IPS-20b (cell line): Measurements from ENCODE around the gene NMNAT2.

ENCODE experiments used
- H3K27ac ChIP-seq: one replicate; pipeline ENCODE4 v1.5.1; 2013; ENCODE audit warnings: low read length
- H3K27me3 ChIP-seq: 2 replicates; pipeline ENCODE4 v1.6.1; 2013; ENCODE audit warnings: mild to moderate bottlenecking, low read length, inconsistent platforms; ENCODE audit not compliant: insufficient read depth
- H3K36me3 ChIP-seq: 2 replicates; pipeline ENCODE4 v1.6.1; 2013; ENCODE audit warnings: low read depth, mild to moderate bottlenecking, inconsistent platforms, low read length, moderate library complexity; ENCODE audit not compliant: insufficient read depth
- H3K4me1 ChIP-seq: 2 replicates; pipeline ENCODE4 v1.6.1; 2013; ENCODE audit warnings: mild to moderate bottlenecking, control low read depth, inconsistent platforms, low read length, moderate library complexity; ENCODE audit not compliant: insufficient read depth
- H3K4me3 ChIP-seq: 2 replicates; pipeline ENCODE4 v1.5.1; 2013; ENCODE audit warnings: mild to moderate bottlenecking, low read length, inconsistent platforms
- H3K9ac ChIP-seq: 2 replicates; pipeline ENCODE4 v1.6.1; 2013; ENCODE audit warnings: low read depth, mild to moderate bottlenecking, inconsistent platforms, low read length, moderate library complexity
- H3K9me3 ChIP-seq: 2 replicates; pipeline ENCODE4 v1.6.1; 2013; ENCODE audit warnings: mild to moderate bottlenecking, low read depth, low read length, inconsistent platforms; ENCODE audit not compliant: insufficient read depth

NMNAT2 gene

GRCh38 chr1:183270541-183271141 is 147.5 kb downstream of the NMNAT2 start:
- Histone ChIP-seq H3K27ac (no peak overlapping the region), H3K4me1 (no peaks in the 10 kb centered on the region), H3K27me3 (no peaks in the 10 kb centered on the region), H3K9ac (no peak overlapping the region), H3K9me3 (no peaks in the 10 kb centered on the region), H3K36me3 (no peaks in the 10 kb centered on the region), H3K4me3 (no peak overlapping the region)

- H3K4me3 ChIP-seq, result no peak overlapping the region
- H3K36me3 ChIP-seq, result no peaks in the 10 kb centered on the region
- H3K27me3 ChIP-seq, result no peaks in the 10 kb centered on the region
- no peak overlapping the region for H3K9ac ChIP-seq
- no peaks in the 10 kb centered on the region for H3K9me3 ChIP-seq
- no peaks in the 10 kb centered on the region for H3K4me1 ChIP-seq
- H3K27ac ChIP-seq, result no peak overlapping the region
Observed at GRCh38 chr1:183267646-183268431, 150.3 kb downstream of the NMNAT2 start.

DNA sequence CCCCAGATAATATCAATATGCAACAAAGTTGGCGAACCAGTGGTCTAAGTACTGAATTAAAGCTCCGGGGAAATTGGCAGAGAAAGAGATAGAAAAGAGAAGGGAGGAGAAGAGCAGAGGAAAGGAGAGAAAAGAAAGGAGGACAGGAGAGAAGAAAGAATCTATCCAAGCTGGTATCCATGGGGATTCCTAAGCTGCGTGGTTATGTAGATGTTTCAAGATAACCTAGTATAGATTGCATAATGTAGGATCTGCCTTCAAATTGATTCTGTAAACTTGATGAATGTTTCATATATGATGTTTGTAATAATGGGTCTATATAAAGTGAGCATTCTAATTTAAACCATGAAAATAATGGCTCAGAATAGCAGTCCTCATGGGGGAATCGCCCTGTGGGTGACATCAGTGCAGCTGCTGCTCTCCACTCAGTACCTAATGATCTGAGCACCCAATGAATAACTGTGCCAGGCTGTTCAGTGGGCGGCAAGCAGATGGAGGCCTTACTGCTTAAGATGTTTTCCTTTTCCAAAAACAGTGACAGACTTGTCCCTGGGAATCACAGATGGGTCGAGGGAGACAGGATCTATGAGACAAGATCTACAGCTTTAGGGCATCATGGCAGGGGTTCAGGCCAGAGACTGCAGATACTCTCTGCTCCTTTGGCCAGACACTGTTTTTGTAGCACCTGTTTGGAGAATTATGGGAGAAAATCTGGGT is 154.1 kb downstream of the NMNAT2 start:
- Histone ChIP-seq H3K4me3 (no peak overlapping the region), H3K36me3 (no peaks in the 10 kb centered on the region), H3K9me3 (no peaks in the 10 kb centered on the region), H3K27ac (no peak overlapping the region), H3K27me3 (no peaks in the 10 kb centered on the region), H3K9ac (no peak overlapping the region), H3K4me1 (peaks cover 3% of the 10 kb centered on the region; the same call in 1 of the 2 replicates)

DNA sequence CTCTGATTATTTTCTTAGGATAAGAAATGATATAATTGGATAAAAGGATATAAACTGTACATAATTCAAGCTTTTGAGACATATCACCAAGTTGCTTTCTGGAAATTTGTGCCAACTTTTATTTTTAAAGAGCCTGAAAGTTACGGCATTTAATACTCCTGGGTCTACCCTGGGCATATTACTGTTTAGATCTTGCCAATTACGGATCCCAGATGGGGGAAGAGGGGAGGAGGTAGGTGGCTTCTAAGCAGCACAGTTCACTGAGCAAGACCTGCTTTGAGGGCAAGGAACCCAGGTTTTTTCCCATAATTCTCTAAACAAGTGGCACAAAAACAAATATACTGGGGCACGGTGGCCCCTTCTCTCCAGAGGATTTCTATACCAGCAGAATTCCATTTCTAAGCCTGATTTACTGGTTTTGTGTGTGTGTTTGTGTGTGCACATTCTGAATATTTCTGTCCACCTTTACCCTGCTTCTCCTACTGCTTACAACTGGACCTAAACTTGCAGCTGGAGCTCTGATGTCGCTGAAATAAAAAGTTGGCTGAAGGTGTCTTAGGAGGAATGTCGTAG is 155.5 kb downstream of the NMNAT2 start:
- Histone ChIP-seq H3K9ac (no peak overlapping the region), H3K27ac (no peak overlapping the region), H3K9me3 (no peaks in the 10 kb centered on the region), H3K4me1 (peaks cover 3% of the 10 kb centered on the region; the same call in 1 of the 2 replicates), H3K36me3 (no peaks in the 10 kb centered on the region), H3K27me3 (no peaks in the 10 kb centered on the region), H3K4me3 (no peak overlapping the region)

GRCh38 chr1:183259924-183260323 is 158.3 kb downstream of the NMNAT2 start:
- 0 out of 2 replicates have a peak, but pooled peaks cover 5% of the 10 kb centered on the region for H3K9me3 ChIP-seq
- no peak overlapping the region for H3K27ac ChIP-seq
- H3K9ac ChIP-seq, result no peak overlapping the region
- H3K4me3 ChIP-seq, result no peak overlapping the region
- H3K36me3 ChIP-seq, result no peaks in the 10 kb centered on the region
- H3K4me1 ChIP-seq, result peaks cover 3% of the 10 kb centered on the region; the same call in 1 of the 2 replicates
- H3K27me3 ChIP-seq, result no peaks in the 10 kb centered on the region

GRCh38 chr1:183255073-183255472 is 163.1 kb downstream of the NMNAT2 start:
- no peaks in the 10 kb centered on the region for H3K36me3 ChIP-seq
- H3K9ac ChIP-seq, result no peak overlapping the region
- H3K27ac ChIP-seq, result no peak overlapping the region
- no peaks in the 10 kb centered on the region for H3K27me3 ChIP-seq
- H3K4me1 ChIP-seq, result peaks cover 3% of the 10 kb centered on the region; the same call in 1 of the 2 replicates
- no peak overlapping the region for H3K4me3 ChIP-seq
- H3K9me3 ChIP-seq, result peaks cover 5% of the 10 kb centered on the region; the same call in 1 of the 2 replicates

DNA sequence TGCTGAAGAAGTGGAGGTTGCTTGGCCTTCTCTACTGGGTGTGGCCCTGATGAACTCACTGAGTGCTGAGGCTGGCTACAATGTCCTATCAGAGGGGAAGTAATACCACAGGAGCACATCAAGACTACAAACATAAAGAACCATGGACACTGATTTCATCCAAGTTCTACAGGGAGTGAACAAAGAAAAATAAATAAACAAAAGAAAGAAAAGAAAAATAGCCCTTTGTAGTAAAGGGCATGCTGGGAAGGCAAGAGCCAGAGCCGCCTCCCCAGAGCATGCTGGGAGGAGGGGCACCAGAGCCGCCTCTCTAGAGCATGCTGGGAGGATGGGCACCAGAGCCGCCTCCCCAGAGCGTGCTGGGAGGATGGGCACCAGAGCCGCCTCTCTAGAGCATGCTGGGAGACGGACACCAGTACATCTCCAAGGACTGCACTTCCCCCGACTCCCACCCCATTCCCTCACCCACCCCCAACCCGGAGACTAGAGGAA is 166.2 kb downstream of the NMNAT2 start:
- no peaks in the 10 kb centered on the region for H3K36me3 ChIP-seq
- H3K9ac ChIP-seq, result no peak overlapping the region
- peaks cover 5% of the 10 kb centered on the region; the same call in 1 of the 2 replicates for H3K9me3 ChIP-seq
- no peaks in the 10 kb centered on the region for H3K4me1 ChIP-seq
- no peaks in the 10 kb centered on the region for H3K27me3 ChIP-seq
- no peak overlapping the region for H3K27ac ChIP-seq
- H3K4me3 ChIP-seq, result no peak overlapping the region

- no peak overlapping the region for H3K27ac ChIP-seq
- H3K4me3 ChIP-seq, result no peak overlapping the region
Observed at GRCh38 chr1:183251101-183251958, 166.8 kb downstream of the NMNAT2 start.

DNA sequence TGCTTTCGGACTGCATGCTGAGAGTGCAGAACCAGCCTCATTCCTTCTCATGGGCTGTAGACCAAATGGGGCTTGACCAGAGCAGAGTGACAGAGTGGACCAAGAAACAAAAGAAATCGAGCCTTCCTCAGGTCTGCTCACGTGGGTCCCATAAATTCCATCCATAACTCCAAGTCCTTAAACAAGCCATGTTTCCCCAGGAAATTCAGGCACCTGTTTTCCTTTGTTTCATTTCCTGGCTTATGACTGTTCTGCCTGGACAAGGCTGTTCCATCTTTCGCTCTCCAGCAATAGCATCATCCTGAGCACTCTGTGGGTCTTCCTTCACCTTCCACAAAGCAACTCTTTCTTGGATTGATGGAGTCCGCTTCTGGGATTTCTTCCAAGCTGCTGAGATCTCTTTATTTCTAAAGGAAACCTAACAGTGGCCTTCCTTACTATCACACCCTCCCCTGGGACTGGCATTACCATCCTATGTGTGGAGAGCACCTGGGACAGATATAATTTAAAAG is 168.2 kb downstream of the NMNAT2 start:
- Histone ChIP-seq H3K9me3 (no peaks in the 10 kb centered on the region; the same call in 1 of the 2 replicates), H3K27me3 (no peaks in the 10 kb centered on the region), H3K27ac (no peak overlapping the region), H3K36me3 (no peaks in the 10 kb centered on the region), H3K4me3 (no peak overlapping the region), H3K9ac (no peak overlapping the region), H3K4me1 (no peaks in the 10 kb centered on the region)

More at GRCh38 chr1:183251101-183251958, 166.8 kb downstream of the NMNAT2 start:
- Histone ChIP-seq H3K27me3 (no peaks in the 10 kb centered on the region), H3K9ac (no peak overlapping the region), H3K4me1 (no peaks in the 10 kb centered on the region), H3K9me3 (peaks cover 5% of the 10 kb centered on the region; the same call in 1 of the 2 replicates), H3K36me3 (no peaks in the 10 kb centered on the region)

DNA sequence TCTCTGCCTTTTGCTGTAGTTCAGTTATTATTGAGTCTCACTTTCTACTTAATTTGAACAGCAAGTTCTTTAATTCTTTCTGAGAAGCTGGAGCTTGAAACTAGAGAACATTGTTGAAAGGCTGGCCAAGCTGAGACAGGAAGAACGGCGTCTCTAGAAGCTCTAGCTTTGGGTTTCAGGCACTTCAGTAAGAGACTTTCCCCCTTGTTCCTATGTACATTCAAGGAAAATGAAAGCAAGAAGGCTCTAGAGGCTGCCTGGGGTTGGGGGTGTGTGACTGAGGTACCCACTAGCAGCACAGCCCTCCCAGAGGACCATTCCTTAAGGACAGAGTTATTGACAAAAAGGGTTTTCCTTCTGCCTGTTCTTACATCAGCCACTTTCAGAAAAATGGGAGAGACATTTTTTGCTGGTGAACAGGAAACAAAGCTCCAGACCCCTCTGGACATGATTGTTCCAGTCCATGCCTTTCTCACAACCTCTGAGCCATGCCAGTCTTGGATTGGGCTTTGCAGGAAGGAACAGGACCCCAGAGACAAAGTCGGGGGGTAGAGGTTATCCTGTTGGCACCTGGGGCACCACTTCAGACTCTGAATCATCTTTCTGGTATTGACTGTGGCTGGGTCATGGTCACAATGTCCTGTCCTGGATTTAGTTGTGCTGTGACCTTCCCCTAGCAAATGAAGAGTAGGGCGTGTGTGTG is 169.0 kb downstream of the NMNAT2 start:
- Histone ChIP-seq H3K9ac (no peak overlapping the region), H3K27me3 (no peaks in the 10 kb centered on the region), H3K4me3 (no peak overlapping the region), H3K36me3 (no peaks in the 10 kb centered on the region), H3K9me3 (no peaks in the 10 kb centered on the region; the same call in 1 of the 2 replicates), H3K4me1 (no peaks in the 10 kb centered on the region), H3K27ac (no peak overlapping the region)
